Islet of Langerhans (tissue), 1 donor: ENCODE results near the gene CMIP.

Experiments
- FAIRE-seq: peaks from one replicate; lab custom pipeline; 2011; peaks lifted over from hg19 to GRCh38; lab: Jason Lieb, UNC

CMIP gene

GRCh38 chr16:81587626-81588160 is 143.1 kb downstream of the CMIP start:
- no peak for FAIRE-seq

GRCh38 chr16:81588326-81589081 is 143.9 kb downstream of the CMIP start:
- FAIRE-seq: no peak

GRCh38 chr16:81589975-81590650 is 145.5 kb downstream of the CMIP start:
- no peak for FAIRE-seq

- FAIRE-seq: no peak
Observed at GRCh38 chr16:81590714-81591544, 146.3 kb downstream of the CMIP start.

- no peak for FAIRE-seq
Observed at GRCh38 chr16:81591545-81591870, 146.9 kb downstream of the CMIP start.

GRCh38 chr16:81592353-81592866 is 147.8 kb downstream of the CMIP start:
- FAIRE-seq: no peak

- no peak for FAIRE-seq
Observed at GRCh38 chr16:81593481-81593880, 148.9 kb downstream of the CMIP start.

GRCh38 chr16:81595629-81596292 is 151.2 kb downstream of the CMIP start:
- FAIRE-seq: no peak

- FAIRE-seq: no peak
Observed at GRCh38 chr16:81597079-81597658, 152.6 kb downstream of the CMIP start.

- FAIRE-seq: no peak
Observed at GRCh38 chr16:81598083-81598482, 153.5 kb downstream of the CMIP start.

- no peak for FAIRE-seq
Observed at GRCh38 chr16:81599034-81599744, 154.6 kb downstream of the CMIP start.

GRCh38 chr16:81600275-81600674 is 155.7 kb downstream of the CMIP start:
- no peak for FAIRE-seq

- no peak for FAIRE-seq
Observed at GRCh38 chr16:81601008-81601428, 156.4 kb downstream of the CMIP start.

- no peak for FAIRE-seq
Observed at GRCh38 chr16:81601601-81602255, 157.1 kb downstream of the CMIP start.

- FAIRE-seq: no peak
Observed at GRCh38 chr16:81602256-81602776, 157.7 kb downstream of the CMIP start.

GRCh38 chr16:81602792-81603191 is 158.2 kb downstream of the CMIP start:
- no peak for FAIRE-seq

- FAIRE-seq: no peak
Observed at GRCh38 chr16:81604960-81605383, 160.4 kb downstream of the CMIP start.

- no peak for FAIRE-seq
Observed at GRCh38 chr16:81606039-81606438, 161.4 kb downstream of the CMIP start.

GRCh38 chr16:81607006-81607405 is 162.4 kb downstream of the CMIP start:
- FAIRE-seq: no peak
